Measurements from ENCODE around the gene ADGRF3.
"Not testable (repeated sequence)": the region's sequence is repeated elsewhere in the genome, so short reads cannot be mapped to it uniquely, and the experiment has no call there.

The ADGRF3 gene

GRCh38 chr2:26314243-26314642, 32.3 kb downstream of the ADGRF3 start:
- no peak overlapping the region for H3K27ac ChIP-seq
- CTCF ChIA-PET: interaction anchor here (0.6 kb wide), 1 partner anchor 154 kb away, joined by 7 read pairs; no protein-coding TSS in a partner anchor
- POLR2A ChIA-PET (ENCODE audit: low non-redundant PET): no interaction called here
- no peak for TF ChIP-seq CTCF (conservative IDR thresholded peaks at IDR 0.05; ENCODE audit: low read depth)
- DNase-seq (ENCODE audit: low spot score): no peak

- ChIA-PET POLR2A (ENCODE audit: low non-redundant PET) (no interaction called here), CTCF (no interaction called here)
- H3K27ac ChIP-seq: no peak overlapping the region
- no peak for TF ChIP-seq CTCF (conservative IDR thresholded peaks at IDR 0.05; ENCODE audit: low read depth)
- no peak for DNase-seq (ENCODE audit: low spot score)
Measured at GRCh38 chr2:26313446-26313845, 33.1 kb downstream of the ADGRF3 start.

GRCh38 chr2:26312471-26312870, 34.1 kb downstream of the ADGRF3 start:
- CTCF ChIA-PET: interaction anchor here (0.5 to 0.7 kb wide), 2 partner anchors 18 to 69 kb away, joined by 3 read pairs; no protein-coding TSS in a partner anchor
- TF ChIP-seq CTCF (conservative IDR thresholded peaks at IDR 0.05; ENCODE audit: low read depth): no peak
- no peak overlapping the region for H3K27ac ChIP-seq
- POLR2A ChIA-PET (ENCODE audit: low non-redundant PET): no interaction called here
- peak; percentile 13 for DNase-seq (ENCODE audit: low spot score)

DNA sequence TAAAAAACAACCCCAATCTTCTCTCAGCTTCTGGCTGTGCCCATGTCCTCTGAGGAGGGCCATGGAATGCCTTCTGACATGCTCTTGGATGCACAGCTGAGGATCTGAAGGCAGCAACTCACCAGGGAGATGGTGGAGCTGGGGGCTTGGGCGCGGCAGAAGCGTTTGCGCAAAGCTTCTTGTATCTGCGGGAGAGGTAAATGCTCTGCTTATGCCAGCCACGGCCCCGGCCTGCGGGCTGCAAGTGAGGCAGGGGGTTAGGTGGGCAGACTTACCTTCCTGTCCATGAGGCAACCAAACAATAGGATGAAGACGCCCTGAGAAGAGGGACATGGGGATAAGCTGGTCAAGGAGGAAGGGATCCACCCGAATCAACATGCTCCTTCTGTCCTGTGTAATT, 36.7 kb downstream of the ADGRF3 start:
- no peak for TF ChIP-seq CTCF (conservative IDR thresholded peaks at IDR 0.05; ENCODE audit: low read depth)
- no peak for DNase-seq (ENCODE audit: low spot score)
- H3K27ac ChIP-seq: no peak overlapping the region
- ChIA-PET CTCF (interaction anchor here (0.7 kb wide), 1 partner anchor 268 kb away, joined by 3 read pairs; no protein-coding TSS in a partner anchor), POLR2A (ENCODE audit: low non-redundant PET) (no interaction called here)

DNA sequence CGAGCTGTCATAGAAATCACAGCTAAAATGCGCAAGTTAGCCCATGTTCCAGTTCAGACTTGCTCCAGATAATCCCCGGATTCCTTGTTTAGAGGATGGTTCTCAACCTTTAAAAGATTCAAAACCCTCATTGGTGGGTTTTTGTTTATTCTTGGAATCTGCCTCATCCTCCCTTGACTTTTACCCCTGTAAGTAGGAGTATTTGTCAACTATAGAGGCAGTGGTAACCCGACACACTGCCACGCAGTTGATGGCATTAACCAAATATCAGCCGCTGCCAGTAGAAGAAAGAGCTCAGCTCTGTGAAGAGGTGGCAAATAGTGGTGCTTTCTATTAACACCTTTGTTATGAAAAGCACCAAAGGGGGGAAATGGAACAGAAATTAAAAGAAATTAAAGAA, 41.0 kb downstream of the ADGRF3 start:
- H3K27ac ChIP-seq: no peak overlapping the region
- TF ChIP-seq CTCF (conservative IDR thresholded peaks at IDR 0.05; ENCODE audit: low read depth): no peak
- CTCF ChIA-PET: interaction anchor here (0.6 kb wide), 1 partner anchor 36 kb away, joined by 6 read pairs; no protein-coding TSS in a partner anchor
- POLR2A ChIA-PET (ENCODE audit: low non-redundant PET): no interaction called here
- no peak for DNase-seq (ENCODE audit: low spot score)

DNA sequence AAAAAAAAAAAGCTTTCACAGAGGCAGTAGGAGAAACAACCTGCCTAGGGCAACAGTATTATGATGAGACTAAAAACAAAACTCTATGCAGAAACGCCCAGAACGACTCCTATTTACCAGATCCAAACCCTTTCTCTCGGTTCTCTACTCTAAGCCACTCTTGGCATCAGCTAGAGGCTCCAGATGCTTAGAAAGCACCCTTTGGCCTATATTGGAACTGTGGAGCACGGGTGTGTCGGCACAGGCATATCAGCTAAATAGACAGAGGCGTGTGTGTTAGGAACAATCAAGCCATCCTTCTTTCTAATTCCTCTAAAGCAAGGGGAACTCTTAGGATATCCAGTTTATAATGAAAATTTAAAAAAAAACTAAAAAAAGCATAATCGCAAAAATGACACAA, 41.5 kb downstream of the ADGRF3 start:
- CTCF ChIA-PET; H3K27ac ChIP-seq; POLR2A ChIA-PET (ENCODE audit: low non-redundant PET); DNase-seq (ENCODE audit: low spot score): not testable (repeated sequence)

DNA sequence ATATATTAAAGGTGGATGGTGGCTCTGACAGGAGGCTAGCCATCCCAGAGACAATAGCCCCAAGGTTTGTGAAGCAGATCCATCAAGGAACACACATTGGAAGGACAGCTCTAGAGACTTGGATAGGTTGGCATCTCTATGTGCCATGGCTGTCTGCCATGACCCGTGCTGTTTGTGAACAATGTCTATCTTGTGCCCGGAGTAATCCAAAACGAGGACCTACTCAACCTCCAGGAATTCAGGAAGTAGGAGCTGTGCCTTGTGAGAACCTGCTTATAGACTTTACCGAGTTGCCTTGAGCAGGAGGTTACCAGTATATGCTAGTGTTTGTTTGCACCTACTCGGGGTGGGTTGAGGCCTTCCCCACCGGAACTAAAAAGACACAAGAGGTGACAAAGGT, 43.7 kb downstream of the ADGRF3 start:
- peak overlapping the region; percentile 29; the same call in 1 of the 2 replicates for H3K27ac ChIP-seq
- TF ChIP-seq CTCF (conservative IDR thresholded peaks at IDR 0.05; ENCODE audit: low read depth): no peak
- ChIA-PET CTCF (no interaction called here), POLR2A (ENCODE audit: low non-redundant PET) (no interaction called here)
- DNase-seq (ENCODE audit: low spot score): peak; percentile 52

Data from RWPE1 (cell line).